ENCODE results near the gene SEMA3C.

GRCh38 chr7:80735330-80735729, 183.5 kb downstream of the SEMA3C start:
- TF ChIP-seq ARNTL (CRISPR knock-in tag; IDR thresholded peaks at IDR 0.05; ENCODE audit: borderline replicate concordance, low read depth) (no peak), CSDC2 (CRISPR knock-in tag; IDR thresholded peaks at IDR 0.05) (no peak), PPARA (CRISPR knock-in tag; IDR thresholded peaks at IDR 0.05; ENCODE audit: borderline replicate concordance) (no peak), TOX (CRISPR knock-in tag; IDR thresholded peaks at IDR 0.05; ENCODE audit: borderline replicate concordance) (no peak), PATZ1 (CRISPR knock-in tag; IDR thresholded peaks at IDR 0.05; ENCODE audit: borderline replicate concordance) (no peak)

All from SK-N-SH treated with all-trans-retinoic acid at 6 μM for 48 hours (cell line).